COLO668 (cell line): ENCODE measurements around the gene ITCH.

ENCODE experiments used
- DNase-seq: peaks from one replicate; lab custom pipeline; 2025; ENCODE audit not compliant: unreplicated experiment; lab: John Stamatoyannopoulos, UW

ITCH gene

GRCh38 chr20:34544109-34544796 is 181.2 kb downstream of the ITCH start:
- DNase-seq = no peak

GRCh38 chr20:34546751-34547181 is 183.7 kb downstream of the ITCH start:
- peak; percentile 82 for DNase-seq

- no peak for DNase-seq
These were observed 185.0 kb downstream of the ITCH start for GRCh38 chr20:34547844-34548613.

GRCh38 chr20:34549291-34549928 is 186.3 kb downstream of the ITCH start:
- DNase-seq = no peak

GRCh38 chr20:34549929-34550305 is 186.8 kb downstream of the ITCH start:
- no peak for DNase-seq

GRCh38 chr20:34552569-34552968 is 189.5 kb downstream of the ITCH start:
- DNase-seq = no peak

GRCh38 chr20:34553366-34553867 is 190.3 kb downstream of the ITCH start:
- no peak for DNase-seq

GRCh38 chr20:34557936-34558319 is 194.9 kb downstream of the ITCH start:
- DNase-seq = no peak

GRCh38 chr20:34558320-34559218 is 195.5 kb downstream of the ITCH start, which contains the start of gene MAP1LC3A:
Gene MAP1LC3A (plus strand): TSS chr20:34558718. CDS start chr20:34558869, 151 bp downstream.
- DNase-seq = peak; percentile 92

- DNase-seq = no peak
These were observed 196.5 kb downstream of the ITCH start for GRCh38 chr20:34559311-34560140.

GRCh38 chr20:34560141-34560523 is 197.1 kb downstream of the ITCH start:
- no peak for DNase-seq

- no peak for DNase-seq
These were observed 197.5 kb downstream of the ITCH start for GRCh38 chr20:34560614-34561013.
